ENCODE measurements around the gene PDE10A.

PDE10A gene

GRCh38 chr6:165685302-165685701, 22.3 kb upstream of the PDE10A start:
- Histone ChIP-seq H3K9ac (ENCODE audit: low read length) (no peak overlapping the region), H3K27ac (ENCODE audit: low read depth, low read length) (no peak overlapping the region), H3K4me3 (ENCODE audit: insufficient read depth, low read length, poor library complexity, severe bottlenecking) (no peak overlapping the region), H2AFZ (ENCODE audit: low read depth, low read length, severe bottlenecking) (no peak overlapping the region), H3K9me2 (replicated peaks; ENCODE audit: insufficient read depth, low read length) (no peaks in the 10 kb centered on the region), H4K20me1 (ENCODE audit: low read depth, low read length) (no peaks in the 10 kb centered on the region), H3K27me3 (ENCODE audit: low read length) (no peaks in the 10 kb centered on the region), H3F3A (ENCODE audit: insufficient read depth) (no peaks in the 10 kb centered on the region), H3K9me3 (ENCODE audit: insufficient read depth, low read length) (no peaks in the 10 kb centered on the region), H3K79me2 (ENCODE audit: insufficient read depth, low read length) (no peaks in the 10 kb centered on the region), H3K4me2 (ENCODE audit: low read depth, low read length, poor library complexity, severe bottlenecking) (no peak overlapping the region), H3K36me3 (ENCODE audit: low read length) (no peaks in the 10 kb centered on the region)
- TF ChIP-seq EZH2phosphoT487 (conservative IDR thresholded peaks at IDR 0.05; ENCODE audit: low read length) (no peak), CTCF (IDR thresholded peaks at IDR 0.05; ENCODE audit: insufficient read depth, low read length, poor library complexity, severe bottlenecking) (no peak)

- no peaks in the 10 kb centered on the region for H3K36me3 ChIP-seq (ENCODE audit: low read length)
- H3F3A ChIP-seq (ENCODE audit: insufficient read depth) = no peaks in the 10 kb centered on the region
- H3K9ac ChIP-seq (ENCODE audit: low read length) = no peak overlapping the region
- no peak overlapping the region for H3K4me3 ChIP-seq (ENCODE audit: insufficient read depth, low read length, poor library complexity, severe bottlenecking)
- no peak for TF ChIP-seq CTCF (IDR thresholded peaks at IDR 0.05; ENCODE audit: insufficient read depth, low read length, poor library complexity, severe bottlenecking)
- no peaks in the 10 kb centered on the region for H3K9me2 ChIP-seq (replicated peaks; ENCODE audit: insufficient read depth, low read length)
- no peak overlapping the region for H2AFZ ChIP-seq (ENCODE audit: low read depth, low read length, severe bottlenecking)
- H4K20me1 ChIP-seq (ENCODE audit: low read depth, low read length) = no peaks in the 10 kb centered on the region
- no peaks in the 10 kb centered on the region for H3K27me3 ChIP-seq (ENCODE audit: low read length)
- H3K27ac ChIP-seq (ENCODE audit: low read depth, low read length) = no peak overlapping the region
- no peak overlapping the region for H3K4me2 ChIP-seq (ENCODE audit: low read depth, low read length, poor library complexity, severe bottlenecking)
- H3K9me3 ChIP-seq (ENCODE audit: insufficient read depth, low read length) = no peaks in the 10 kb centered on the region
- H3K79me2 ChIP-seq (ENCODE audit: insufficient read depth, low read length) = no peaks in the 10 kb centered on the region
Measured at GRCh38 chr6:165684333-165684732, 21.3 kb upstream of the PDE10A start.

GRCh38 chr6:165680975-165681374, 17.9 kb upstream of the PDE10A start:
- H3K4me3 ChIP-seq (ENCODE audit: insufficient read depth, low read length, poor library complexity, severe bottlenecking) = no peak overlapping the region
- no peaks in the 10 kb centered on the region for H3K27me3 ChIP-seq (ENCODE audit: low read length)
- no peak for TF ChIP-seq EZH2phosphoT487 (conservative IDR thresholded peaks at IDR 0.05; ENCODE audit: low read length)
- TF ChIP-seq CTCF (IDR thresholded peaks at IDR 0.05; ENCODE audit: insufficient read depth, low read length, poor library complexity, severe bottlenecking) = no peak
- no peaks in the 10 kb centered on the region for H3K9me2 ChIP-seq (replicated peaks; ENCODE audit: insufficient read depth, low read length)
- no peak overlapping the region for H2AFZ ChIP-seq (ENCODE audit: low read depth, low read length, severe bottlenecking)
- no peaks in the 10 kb centered on the region for H3K9me3 ChIP-seq (ENCODE audit: insufficient read depth, low read length)
- no peak overlapping the region for H3K27ac ChIP-seq (ENCODE audit: low read depth, low read length)
- H3K36me3 ChIP-seq (ENCODE audit: low read length) = no peaks in the 10 kb centered on the region
- no peak overlapping the region for H3K4me2 ChIP-seq (ENCODE audit: low read depth, low read length, poor library complexity, severe bottlenecking)
- no peaks in the 10 kb centered on the region for H3F3A ChIP-seq (ENCODE audit: insufficient read depth)
- H3K9ac ChIP-seq (ENCODE audit: low read length) = no peak overlapping the region
- no peaks in the 10 kb centered on the region for H3K79me2 ChIP-seq (ENCODE audit: insufficient read depth, low read length)
- no peaks in the 10 kb centered on the region for H4K20me1 ChIP-seq (ENCODE audit: low read depth, low read length)

GRCh38 chr6:165679326-165679725, 16.3 kb upstream of the PDE10A start:
- Histone ChIP-seq H3K27me3 (ENCODE audit: low read length) (no peaks in the 10 kb centered on the region), H4K20me1 (ENCODE audit: low read depth, low read length) (no peaks in the 10 kb centered on the region), H3K4me3 (ENCODE audit: insufficient read depth, low read length, poor library complexity, severe bottlenecking) (no peak overlapping the region), H3K9me2 (replicated peaks; ENCODE audit: insufficient read depth, low read length) (no peaks in the 10 kb centered on the region), H3K79me2 (ENCODE audit: insufficient read depth, low read length) (no peaks in the 10 kb centered on the region), H3K9ac (ENCODE audit: low read length) (no peak overlapping the region), H2AFZ (ENCODE audit: low read depth, low read length, severe bottlenecking) (no peak overlapping the region), H3K4me2 (ENCODE audit: low read depth, low read length, poor library complexity, severe bottlenecking) (no peak overlapping the region), H3K9me3 (ENCODE audit: insufficient read depth, low read length) (no peaks in the 10 kb centered on the region), H3F3A (ENCODE audit: insufficient read depth) (no peaks in the 10 kb centered on the region), H3K27ac (ENCODE audit: low read depth, low read length) (no peak overlapping the region), H3K36me3 (ENCODE audit: low read length) (no peaks in the 10 kb centered on the region)
- TF ChIP-seq EZH2phosphoT487 (conservative IDR thresholded peaks at IDR 0.05; ENCODE audit: low read length) (no peak), CTCF (IDR thresholded peaks at IDR 0.05; ENCODE audit: insufficient read depth, low read length, poor library complexity, severe bottlenecking) (no peak)
